GM23338 (cell line): Measurements from ENCODE around the gene MAP2K6. TPM values are rescaled to one million over a fixed set of nuclear protein-coding genes. Genes with fewer than 3 reads are reported as not detected.

ENCODE experiments used
- ATAC-seq: fragments of 200-7000 bp; cut with Tn5 transposase; 3 replicates; pipeline ENCODE4 v1.9.1; 2020
- DNase-seq: peaks from one replicate; pipeline ENCODE4 v3.0.0-alpha.2; 2015; ENCODE audit warnings: low spot score
- H2AFZ ChIP-seq: fragments of 200-600 bp; sonication (generic); 2 replicates; pipeline ENCODE4 v1.8.0; 2016; ENCODE audit warnings: antibody characterized with exemption, mild to moderate bottlenecking, moderate library complexity
- H3F3A ChIP-seq: fragments of 200-600 bp; sonication (generic); replicated peaks from 2 replicates; pipeline ENCODE4 v1.8.0; 2017; ENCODE audit warnings: antibody characterized with exemption, mixed run types, low read depth
- H3K27ac ChIP-seq: fragments of 200-600 bp; sonication (generic); 2 replicates; pipeline ENCODE4 v1.6.1; 2016; ENCODE audit warnings: low read depth
- H3K27me3 ChIP-seq: fragments of 200-600 bp; sonication (generic); 2 replicates; pipeline ENCODE4 v1.8.0; 2016; ENCODE audit warnings: mild to moderate bottlenecking, mixed run types, moderate library complexity; ENCODE audit not compliant: insufficient read depth
- H3K36me3 ChIP-seq: fragments of 200-600 bp; sonication (generic); 2 replicates; pipeline ENCODE4 v1.8.0; 2016; ENCODE audit warnings: mild to moderate bottlenecking; ENCODE audit not compliant: insufficient read depth
- H3K4me1 ChIP-seq: fragments of 200-600 bp; sonication (generic); 2 replicates; pipeline ENCODE4 v1.8.0; 2016; ENCODE audit warnings: mild to moderate bottlenecking, moderate library complexity; ENCODE audit not compliant: insufficient read depth
- H3K4me2 ChIP-seq: fragments of 200-600 bp; sonication (generic); 2 replicates; pipeline ENCODE4 v1.7.1; 2017; ENCODE audit warnings: mixed run types
- H3K4me3 ChIP-seq: fragments of 200-600 bp; sonication (generic); 2 replicates; pipeline ENCODE4 v1.6.1; 2016; ENCODE audit warnings: mixed run types
- H3K79me2 ChIP-seq: fragments of 200-600 bp; sonication (generic); replicated peaks from 2 replicates; pipeline ENCODE4 v1.8.0; 2017; ENCODE audit warnings: mild to moderate bottlenecking; ENCODE audit not compliant: insufficient read depth
- H3K9me2 ChIP-seq: fragments of 200-600 bp; sonication (generic); 2 replicates; pipeline ENCODE4 v1.8.0; 2017; ENCODE audit not compliant: insufficient read depth
- H4K20me1 ChIP-seq: fragments of 200-600 bp; sonication (generic); replicated peaks from 2 replicates; pipeline ENCODE4 v1.8.0; 2017; ENCODE audit warnings: mild to moderate bottlenecking; ENCODE audit not compliant: insufficient read depth
- H3K27ac Mint-ChIP-seq: 2 replicates; pipeline ENCODE4 v1.8.0; 2020; ENCODE audit warnings: inconsistent platforms, mild to moderate bottlenecking, moderate library complexity, mixed read lengths
- H3K27me3 Mint-ChIP-seq: 3 replicates; pipeline ENCODE4 v1.8.0; 2022; ENCODE audit warnings: low read depth, mild to moderate bottlenecking, moderate library complexity, mixed read lengths, inconsistent platforms; ENCODE audit not compliant: insufficient read depth, poor library complexity
- H3K36me3 Mint-ChIP-seq: 3 replicates; pipeline ENCODE4 v1.8.0; 2021; ENCODE audit warnings: low read depth, mild to moderate bottlenecking, inconsistent platforms, moderate library complexity, mixed read lengths
- H3K4me1 Mint-ChIP-seq: 3 replicates; pipeline ENCODE4 v1.8.0; 2020; ENCODE audit warnings: mild to moderate bottlenecking, inconsistent platforms, mixed read lengths
- H3K4me3 Mint-ChIP-seq: 3 replicates; pipeline ENCODE4 v1.8.0; 2021; ENCODE audit warnings: moderate library complexity, mild to moderate bottlenecking, inconsistent platforms, mixed read lengths
- H3K9me3 Mint-ChIP-seq: 3 replicates; pipeline ENCODE4 v1.8.0; 2020; ENCODE audit warnings: moderate library complexity, mild to moderate bottlenecking, inconsistent platforms, mixed read lengths
- CREB1 ChIP-seq: fragments of 250-450 bp; sonication (Bioruptor Pico); IDR thresholded peaks from 2 replicates; pipeline ENCODE4 v1.5.0; 2020; ENCODE audit warnings: low read depth, mild to moderate bottlenecking, moderate library complexity
- EZH2 ChIP-seq: fragments of 200-600 bp; sonication (generic); IDR thresholded peaks from one replicate; pipeline ENCODE4 v1.8.0; 2017; ENCODE audit warnings: antibody characterized with exemption, mild to moderate bottlenecking, low read depth; ENCODE audit not compliant: unreplicated experiment
- EZH2phosphoT487 ChIP-seq: fragments of 200-600 bp; sonication (generic); IDR thresholded peaks from one replicate; pipeline ENCODE4 v1.8.1; 2018; ENCODE audit warnings: antibody characterized with exemption; ENCODE audit not compliant: unreplicated experiment
- JUNB ChIP-seq: IDR thresholded peaks from one replicate; pipeline ENCODE4 v1.6.1; 2016; ENCODE audit warnings: antibody characterized with exemption; ENCODE audit not compliant: unreplicated experiment
- NANOG ChIP-seq: IDR thresholded peaks from 2 replicates; pipeline ENCODE4 v1.6.1; 2016; ENCODE audit warnings: antibody characterized with exemption, borderline replicate concordance
- POLR2AphosphoS5 ChIP-seq: IDR thresholded peaks from 2 replicates; pipeline ENCODE4 v1.6.1; 2016; ENCODE audit warnings: antibody characterized with exemption, low read depth
- STAT1 ChIP-seq: IDR thresholded peaks from one replicate; pipeline ENCODE4 v1.6.1; 2016; ENCODE audit warnings: antibody characterized with exemption; ENCODE audit not compliant: unreplicated experiment
- ZNF114 ChIP-seq: fragments of 250-450 bp; sonication (Bioruptor Pico); IDR thresholded peaks from 2 replicates; pipeline ENCODE4 v1.5.0; 2020; ENCODE audit warnings: mild to moderate bottlenecking, moderate library complexity
- ZNF331 ChIP-seq: fragments of 250-450 bp; sonication (Bioruptor Pico); IDR thresholded peaks from 2 replicates; pipeline ENCODE4 v1.5.0; 2020; ENCODE audit warnings: low read depth, mild to moderate bottlenecking, moderate library complexity
- polyA plus RNA-seq: library from polyadenylated mRNA; unstranded; fragments of >200 nt; fragmentation: Nextera tagmentation; extraction: Ambion mirVana; gene quantifications from 2 replicates; pipeline ENCODE4 v1.2.1, GENCODE V29; 2016
- total RNA-seq: library from RNA; depleted of rRNA; stranded (reverse); fragments of >200 nt; shearing (Covaris generic); gene quantifications from 2 replicates; pipeline ENCODE4 v1.2.3, GENCODE V29; 2014
- TF ChIP-seq, protein P1 (sequence below): IDR thresholded peaks from 2 replicates; pipeline ENCODE4 v1.6.1; 2016; ENCODE audit warnings: antibody characterized with exemption
- TF ChIP-seq, protein P2 (sequence below): IDR thresholded peaks from one replicate; pipeline ENCODE4 v1.6.1; 2018; ENCODE audit warnings: antibody characterized with exemption; ENCODE audit not compliant: unreplicated experiment
- TF ChIP-seq, protein P3 (sequence below): fragments of 250-450 bp; sonication (Bioruptor Pico); IDR thresholded peaks from 2 replicates; pipeline ENCODE4 v1.5.0; 2020; ENCODE audit warnings: mild to moderate bottlenecking, moderate library complexity
- TF ChIP-seq, protein P4 (sequence below), 2 experiments: fragments of 200-600 bp in 1 of 2; sonication (generic) in 1 of 2; conservative IDR thresholded peaks; 2 replicates each; pipeline versions ENCODE4 v1.5.1 to v1.6.1; 2016 to 2017; ENCODE audit warnings: antibody characterized with exemption in 2 of 2, low read depth in 2 of 2, mild to moderate bottlenecking in 2 of 2, moderate library complexity in 1 of 2

MAP2K6 gene
- total and polyA plus RNA-seq, 2 experiments from 2014 or later, result 26.3 to 31.1 TPM

DNA sequence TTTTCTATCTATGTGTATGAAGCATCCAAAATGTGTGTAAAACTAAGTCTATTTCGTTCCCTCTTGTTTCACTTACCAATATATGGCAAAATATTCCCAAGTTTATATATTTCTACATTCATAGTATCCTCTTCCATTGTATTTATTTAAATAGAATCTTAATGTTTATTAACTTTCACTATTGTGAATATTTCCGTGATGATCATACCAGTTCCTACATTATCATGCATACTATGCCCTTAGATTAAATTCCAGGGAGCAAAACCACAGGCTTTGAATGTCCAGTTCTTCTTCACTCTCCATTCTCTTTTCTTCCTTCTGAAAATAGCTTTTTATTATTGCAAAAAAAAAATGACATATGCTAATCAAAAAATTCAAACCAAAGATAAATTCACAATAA lies 4.0 kb downstream of the MAP2K6 start:
- no peaks in the 10 kb centered on the region for H3K36me3 ChIP-seq
- peak overlapping the region; percentile 85 for H3K4me2 ChIP-seq
- no peaks in the 10 kb centered on the region for H3K9me2 ChIP-seq
- Mint-ChIP-seq H3K27ac (no peak overlapping the region), H3K4me3 (no peak overlapping the region), H3K27me3 (peaks cover 4% of the 10 kb centered on the region), H3K9me3 (no peaks in the 10 kb centered on the region; the same call in 2 of the 3 replicates), H3K4me1 (peaks cover 7% of the 10 kb centered on the region), H3K36me3 (peaks cover 13% of the 10 kb centered on the region; the same call in 2 of the 3 replicates)
- H3K4me3 ChIP-seq, result peak overlapping the region; percentile 83; the same call in 1 of the 2 replicates
- no peaks in the 10 kb centered on the region for H3K27me3 ChIP-seq
- no peak overlapping the region for H3K27ac ChIP-seq
- peaks cover 88% of the 10 kb centered on the region for H3K79me2 ChIP-seq
- H2AFZ ChIP-seq, result no peak overlapping the region
- H4K20me1 ChIP-seq, result no peaks in the 10 kb centered on the region
- H3F3A ChIP-seq, result 0 out of 2 replicates have a peak, but pooled peaks cover 5% of the 10 kb centered on the region
- TF ChIP-seq, protein P1, sequence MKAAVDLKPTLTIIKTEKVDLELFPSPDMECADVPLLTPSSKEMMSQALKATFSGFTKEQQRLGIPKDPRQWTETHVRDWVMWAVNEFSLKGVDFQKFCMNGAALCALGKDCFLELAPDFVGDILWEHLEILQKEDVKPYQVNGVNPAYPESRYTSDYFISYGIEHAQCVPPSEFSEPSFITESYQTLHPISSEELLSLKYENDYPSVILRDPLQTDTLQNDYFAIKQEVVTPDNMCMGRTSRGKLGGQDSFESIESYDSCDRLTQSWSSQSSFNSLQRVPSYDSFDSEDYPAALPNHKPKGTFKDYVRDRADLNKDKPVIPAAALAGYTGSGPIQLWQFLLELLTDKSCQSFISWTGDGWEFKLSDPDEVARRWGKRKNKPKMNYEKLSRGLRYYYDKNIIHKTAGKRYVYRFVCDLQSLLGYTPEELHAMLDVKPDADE, result no peak
- TF ChIP-seq POLR2AphosphoS5, result no peak
- TF ChIP-seq ZNF114 (CRISPR knock-in tag), result no peak
- TF ChIP-seq JUNB, result no peak
- TF ChIP-seq, protein P2, sequence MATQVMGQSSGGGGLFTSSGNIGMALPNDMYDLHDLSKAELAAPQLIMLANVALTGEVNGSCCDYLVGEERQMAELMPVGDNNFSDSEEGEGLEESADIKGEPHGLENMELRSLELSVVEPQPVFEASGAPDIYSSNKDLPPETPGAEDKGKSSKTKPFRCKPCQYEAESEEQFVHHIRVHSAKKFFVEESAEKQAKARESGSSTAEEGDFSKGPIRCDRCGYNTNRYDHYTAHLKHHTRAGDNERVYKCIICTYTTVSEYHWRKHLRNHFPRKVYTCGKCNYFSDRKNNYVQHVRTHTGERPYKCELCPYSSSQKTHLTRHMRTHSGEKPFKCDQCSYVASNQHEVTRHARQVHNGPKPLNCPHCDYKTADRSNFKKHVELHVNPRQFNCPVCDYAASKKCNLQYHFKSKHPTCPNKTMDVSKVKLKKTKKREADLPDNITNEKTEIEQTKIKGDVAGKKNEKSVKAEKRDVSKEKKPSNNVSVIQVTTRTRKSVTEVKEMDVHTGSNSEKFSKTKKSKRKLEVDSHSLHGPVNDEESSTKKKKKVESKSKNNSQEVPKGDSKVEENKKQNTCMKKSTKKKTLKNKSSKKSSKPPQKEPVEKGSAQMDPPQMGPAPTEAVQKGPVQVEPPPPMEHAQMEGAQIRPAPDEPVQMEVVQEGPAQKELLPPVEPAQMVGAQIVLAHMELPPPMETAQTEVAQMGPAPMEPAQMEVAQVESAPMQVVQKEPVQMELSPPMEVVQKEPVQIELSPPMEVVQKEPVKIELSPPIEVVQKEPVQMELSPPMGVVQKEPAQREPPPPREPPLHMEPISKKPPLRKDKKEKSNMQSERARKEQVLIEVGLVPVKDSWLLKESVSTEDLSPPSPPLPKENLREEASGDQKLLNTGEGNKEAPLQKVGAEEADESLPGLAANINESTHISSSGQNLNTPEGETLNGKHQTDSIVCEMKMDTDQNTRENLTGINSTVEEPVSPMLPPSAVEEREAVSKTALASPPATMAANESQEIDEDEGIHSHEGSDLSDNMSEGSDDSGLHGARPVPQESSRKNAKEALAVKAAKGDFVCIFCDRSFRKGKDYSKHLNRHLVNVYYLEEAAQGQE, result no peak
- no peak for TF ChIP-seq NANOG
- TF ChIP-seq, protein P3, sequence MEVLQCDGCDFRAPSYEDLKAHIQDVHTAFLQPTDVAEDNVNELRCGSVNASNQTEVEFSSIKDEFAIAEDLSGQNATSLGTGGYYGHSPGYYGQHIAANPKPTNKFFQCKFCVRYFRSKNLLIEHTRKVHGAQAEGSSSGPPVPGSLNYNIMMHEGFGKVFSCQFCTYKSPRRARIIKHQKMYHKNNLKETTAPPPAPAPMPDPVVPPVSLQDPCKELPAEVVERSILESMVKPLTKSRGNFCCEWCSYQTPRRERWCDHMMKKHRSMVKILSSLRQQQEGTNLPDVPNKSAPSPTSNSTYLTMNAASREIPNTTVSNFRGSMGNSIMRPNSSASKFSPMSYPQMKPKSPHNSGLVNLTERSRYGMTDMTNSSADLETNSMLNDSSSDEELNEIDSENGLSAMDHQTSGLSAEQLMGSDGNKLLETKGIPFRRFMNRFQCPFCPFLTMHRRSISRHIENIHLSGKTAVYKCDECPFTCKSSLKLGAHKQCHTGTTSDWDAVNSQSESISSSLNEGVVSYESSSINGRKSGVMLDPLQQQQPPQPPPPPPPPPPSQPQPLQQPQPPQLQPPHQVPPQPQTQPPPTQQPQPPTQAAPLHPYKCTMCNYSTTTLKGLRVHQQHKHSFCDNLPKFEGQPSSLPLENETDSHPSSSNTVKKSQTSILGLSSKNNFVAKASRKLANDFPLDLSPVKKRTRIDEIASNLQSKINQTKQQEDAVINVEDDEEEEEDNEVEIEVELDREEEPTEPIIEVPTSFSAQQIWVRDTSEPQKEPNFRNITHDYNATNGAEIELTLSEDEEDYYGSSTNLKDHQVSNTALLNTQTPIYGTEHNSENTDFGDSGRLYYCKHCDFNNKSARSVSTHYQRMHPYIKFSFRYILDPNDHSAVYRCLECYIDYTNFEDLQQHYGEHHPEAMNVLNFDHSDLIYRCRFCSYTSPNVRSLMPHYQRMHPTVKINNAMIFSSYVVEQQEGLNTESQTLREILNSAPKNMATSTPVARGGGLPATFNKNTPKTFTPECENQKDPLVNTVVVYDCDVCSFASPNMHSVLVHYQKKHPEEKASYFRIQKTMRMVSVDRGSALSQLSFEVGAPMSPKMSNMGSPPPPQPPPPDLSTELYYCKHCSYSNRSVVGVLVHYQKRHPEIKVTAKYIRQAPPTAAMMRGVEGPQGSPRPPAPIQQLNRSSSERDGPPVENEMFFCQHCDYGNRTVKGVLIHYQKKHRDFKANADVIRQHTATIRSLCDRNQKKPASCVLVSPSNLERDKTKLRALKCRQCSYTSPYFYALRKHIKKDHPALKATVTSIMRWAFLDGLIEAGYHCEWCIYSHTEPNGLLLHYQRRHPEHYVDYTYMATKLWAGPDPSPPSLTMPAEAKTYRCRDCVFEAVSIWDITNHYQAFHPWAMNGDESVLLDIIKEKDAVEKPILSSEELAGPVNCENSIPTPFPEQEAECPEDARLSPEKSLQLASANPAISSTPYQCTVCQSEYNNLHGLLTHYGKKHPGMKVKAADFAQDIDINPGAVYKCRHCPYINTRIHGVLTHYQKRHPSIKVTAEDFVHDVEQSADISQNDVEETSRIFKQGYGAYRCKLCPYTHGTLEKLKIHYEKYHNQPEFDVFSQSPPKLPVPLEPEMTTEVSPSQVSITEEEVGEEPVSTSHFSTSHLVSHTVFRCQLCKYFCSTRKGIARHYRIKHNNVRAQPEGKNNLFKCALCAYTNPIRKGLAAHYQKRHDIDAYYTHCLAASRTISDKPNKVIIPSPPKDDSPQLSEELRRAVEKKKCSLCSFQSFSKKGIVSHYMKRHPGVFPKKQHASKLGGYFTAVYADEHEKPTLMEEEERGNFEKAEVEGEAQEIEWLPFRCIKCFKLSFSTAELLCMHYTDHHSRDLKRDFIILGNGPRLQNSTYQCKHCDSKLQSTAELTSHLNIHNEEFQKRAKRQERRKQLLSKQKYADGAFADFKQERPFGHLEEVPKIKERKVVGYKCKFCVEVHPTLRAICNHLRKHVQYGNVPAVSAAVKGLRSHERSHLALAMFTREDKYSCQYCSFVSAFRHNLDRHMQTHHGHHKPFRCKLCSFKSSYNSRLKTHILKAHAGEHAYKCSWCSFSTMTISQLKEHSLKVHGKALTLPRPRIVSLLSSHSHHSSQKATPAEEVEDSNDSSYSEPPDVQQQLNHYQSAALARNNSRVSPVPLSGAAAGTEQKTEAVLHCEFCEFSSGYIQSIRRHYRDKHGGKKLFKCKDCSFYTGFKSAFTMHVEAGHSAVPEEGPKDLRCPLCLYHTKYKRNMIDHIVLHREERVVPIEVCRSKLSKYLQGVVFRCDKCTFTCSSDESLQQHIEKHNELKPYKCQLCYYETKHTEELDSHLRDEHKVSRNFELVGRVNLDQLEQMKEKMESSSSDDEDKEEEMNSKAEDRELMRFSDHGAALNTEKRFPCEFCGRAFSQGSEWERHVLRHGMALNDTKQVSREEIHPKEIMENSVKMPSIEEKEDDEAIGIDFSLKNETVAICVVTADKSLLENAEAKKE (CRISPR knock-in tag), result no peak
- TF ChIP-seq EZH2phosphoT487, result no peak
- TF ChIP-seq, protein P4, sequence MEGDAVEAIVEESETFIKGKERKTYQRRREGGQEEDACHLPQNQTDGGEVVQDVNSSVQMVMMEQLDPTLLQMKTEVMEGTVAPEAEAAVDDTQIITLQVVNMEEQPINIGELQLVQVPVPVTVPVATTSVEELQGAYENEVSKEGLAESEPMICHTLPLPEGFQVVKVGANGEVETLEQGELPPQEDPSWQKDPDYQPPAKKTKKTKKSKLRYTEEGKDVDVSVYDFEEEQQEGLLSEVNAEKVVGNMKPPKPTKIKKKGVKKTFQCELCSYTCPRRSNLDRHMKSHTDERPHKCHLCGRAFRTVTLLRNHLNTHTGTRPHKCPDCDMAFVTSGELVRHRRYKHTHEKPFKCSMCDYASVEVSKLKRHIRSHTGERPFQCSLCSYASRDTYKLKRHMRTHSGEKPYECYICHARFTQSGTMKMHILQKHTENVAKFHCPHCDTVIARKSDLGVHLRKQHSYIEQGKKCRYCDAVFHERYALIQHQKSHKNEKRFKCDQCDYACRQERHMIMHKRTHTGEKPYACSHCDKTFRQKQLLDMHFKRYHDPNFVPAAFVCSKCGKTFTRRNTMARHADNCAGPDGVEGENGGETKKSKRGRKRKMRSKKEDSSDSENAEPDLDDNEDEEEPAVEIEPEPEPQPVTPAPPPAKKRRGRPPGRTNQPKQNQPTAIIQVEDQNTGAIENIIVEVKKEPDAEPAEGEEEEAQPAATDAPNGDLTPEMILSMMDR (conservative IDR thresholded peaks at IDR 0.05; ENCODE audit: low read depth in 2 of 2), result no peak
- no peak for TF ChIP-seq CREB1
- no peak for TF ChIP-seq STAT1
- no peak for TF ChIP-seq ZNF331
- no peak for TF ChIP-seq EZH2
- ATAC-seq (no peak), DNase-seq (no peak)
- peaks cover 34% of the 10 kb centered on the region for H3K4me1 ChIP-seq
